Measurements from ENCODE around the gene RPUSD1.

- TF ChIP-seq EZH2 (IDR thresholded peaks at IDR 0.05; ENCODE audit: borderline replicate concordance, insufficient read depth, low read depth, low read length, poor library complexity, severe bottlenecking) (no peak), CTCF (IDR thresholded peaks at IDR 0.05) (no peak)
Measured at GRCh38 chr16:827513-827912, 39.3 kb upstream of the RPUSD1 start.
